SK-N-SH (cell line): ENCODE results near the gene PSPC1. TPM values are rescaled to one million over a fixed set of nuclear protein-coding genes. Genes with fewer than 3 reads are reported as not detected.

Experiments used
- CTCF ChIA-PET: fragments of 300-600, 350-600 bp; formaldehyde crosslinking; extraction: SDS; loops from one replicate; lab custom pipeline; 2021; lab: Yijun Ruan, JAX
- POLR2A ChIA-PET: fragments of 350-600 bp; sonication (Branson Sonifier 250); formaldehyde crosslinking; extraction: SDS; loops from one replicate; lab custom pipeline; 2020; ENCODE audit warnings: antibody characterized with exemption, inconsistent platforms; lab: Yijun Ruan, JAX
- DNase-seq: peaks from one replicate; pipeline ENCODE4 v3.0.0; 2012
- H2AFZ ChIP-seq: fragments of 200-600 bp; sonication (generic); 2 replicates; pipeline ENCODE4 v1.8.1; 2016; ENCODE audit warnings: antibody characterized with exemption, mild to moderate bottlenecking, low read depth
- H3F3A ChIP-seq: fragments of 200-600 bp; sonication (generic); replicated peaks from 2 replicates; pipeline ENCODE3; 2016; ENCODE audit warnings: antibody characterized with exemption, mild to moderate bottlenecking; ENCODE audit not compliant: insufficient read depth
- H3K27ac ChIP-seq, 2 experiments: fragments of 200-500 bp in 1 of 2; fragments of 200-600 bp in 1 of 2; sonication (Bioruptor generic) in 1 of 2; sonication (generic), shearing (Covaris generic) in 1 of 2; 2 replicates each; pipeline versions ENCODE4 v1.5.1 to v1.6.1; 2014 to 2016; ENCODE audit warnings: low read depth in 2 of 2, inconsistent platforms in 1 of 2, low read length in 1 of 2, mild to moderate bottlenecking in 1 of 2, mixed read lengths in 1 of 2
- H3K27me3 ChIP-seq: fragments of 200-600 bp; sonication (generic), shearing (Covaris generic); 2 replicates; pipeline ENCODE4 v1.6.1; 2016; ENCODE audit warnings: mixed run types; ENCODE audit not compliant: insufficient read depth
- H3K36me3 ChIP-seq, 2 experiments: fragments of 200-500 bp in 1 of 2; fragments of 200-600 bp in 1 of 2; sonication (Bioruptor generic) in 1 of 2; sonication (generic) in 1 of 2; replicated peaks in 1 of 2; 2 replicates each; pipeline versions ENCODE3 to v1.5.1; 2014 to 2016; ENCODE audit warnings: low read length in 1 of 2, mild to moderate bottlenecking in 1 of 2; ENCODE audit not compliant: insufficient read depth in 2 of 2, control insufficient read depth in 1 of 2
- H3K4me1 ChIP-seq, 2 experiments: fragments of 200-500 bp in 1 of 2; fragments of 200-600 bp in 1 of 2; sonication (Bioruptor generic) in 1 of 2; sonication (generic), shearing (Covaris generic) in 1 of 2; 2 replicates each; pipeline versions ENCODE4 v1.5.1 to v1.6.1; 2014 to 2016; ENCODE audit warnings: low read depth in 1 of 2, low read length in 1 of 2, mixed run types in 1 of 2; ENCODE audit not compliant: insufficient read depth in 2 of 2, control insufficient read depth in 1 of 2
- H3K4me2 ChIP-seq: fragments of 200-600 bp; sonication (generic), shearing (Covaris generic); 2 replicates; pipeline ENCODE4 v1.6.1; 2017; ENCODE audit warnings: mixed run types
- H3K4me3 ChIP-seq, 2 experiments: fragments of 200-500 bp in 1 of 2; fragments of 200-600 bp in 1 of 2; sonication (Bioruptor generic) in 1 of 2; sonication (generic), shearing (Covaris generic) in 1 of 2; 2 replicates each; pipeline versions ENCODE4 v1.5.1 to v1.8.1; 2014 to 2016; ENCODE audit warnings: low read depth in 2 of 2, inconsistent platforms in 1 of 2, low read length in 1 of 2, mild to moderate bottlenecking in 1 of 2, mixed read lengths in 1 of 2, moderate library complexity in 1 of 2
- H3K79me2 ChIP-seq: fragments of 200-600 bp; sonication (generic); 2 replicates; pipeline ENCODE4 v1.8.1; 2017; ENCODE audit warnings: mild to moderate bottlenecking; ENCODE audit not compliant: insufficient read depth
- H3K9ac ChIP-seq: fragments of 200-600 bp; sonication (generic); 2 replicates; pipeline ENCODE4 v1.6.1; 2017; ENCODE audit warnings: mixed run types
- H3K9me2 ChIP-seq: fragments of 200-600 bp; sonication (generic); 2 replicates; pipeline ENCODE4 v1.6.1; 2017; ENCODE audit warnings: mixed run types
- H3K9me3 ChIP-seq: fragments of 200-600 bp; sonication (generic); 2 replicates; pipeline ENCODE4 v1.6.1; 2017; ENCODE audit warnings: mixed run types, mild to moderate bottlenecking, moderate library complexity
- H4K20me1 ChIP-seq: fragments of 200-600 bp; sonication (generic); 2 replicates; pipeline ENCODE4 v1.6.1; 2017; ENCODE audit warnings: mild to moderate bottlenecking, mixed run types; ENCODE audit not compliant: insufficient read depth
- EZH2phosphoT487 ChIP-seq: fragments of 200-600 bp; sonication (generic); IDR thresholded peaks from 2 replicates; pipeline ENCODE4 v1.6.1; 2017; ENCODE audit warnings: low read depth, mixed run types, mild to moderate bottlenecking, antibody characterized with exemption, moderate library complexity, borderline replicate concordance
- FOSL2 ChIP-seq: IDR thresholded peaks from 2 replicates; pipeline ENCODE4 v1.4.0; 2012; ENCODE audit warnings: low read depth, mild to moderate bottlenecking, moderate library complexity, borderline replicate concordance
- GABPA ChIP-seq: IDR thresholded peaks from 2 replicates; pipeline ENCODE4 v1.4.0; 2012; ENCODE audit warnings: low read depth, mild to moderate bottlenecking
- MAX ChIP-seq: IDR thresholded peaks from 2 replicates; pipeline ENCODE4 v1.4.0; 2012; ENCODE audit warnings: low read depth
- MEF2A ChIP-seq: IDR thresholded peaks from 2 replicates; pipeline ENCODE4 v1.4.0; 2012; ENCODE audit warnings: low read depth, borderline replicate concordance
- NRF1 ChIP-seq: IDR thresholded peaks from 2 replicates; pipeline ENCODE4 v1.6.1; 2012; ENCODE audit warnings: low read depth, mild to moderate bottlenecking, low read length
- PBX3 ChIP-seq: IDR thresholded peaks from 2 replicates; pipeline ENCODE4; 2012
- RAD21 ChIP-seq: IDR thresholded peaks from 2 replicates; pipeline ENCODE4 v1.6.1; 2012; ENCODE audit warnings: mild to moderate bottlenecking, low read length
- SMC3 ChIP-seq: IDR thresholded peaks from 2 replicates; pipeline ENCODE4 v1.6.1; 2012; ENCODE audit warnings: low read depth, low read length, improper control_type of control experiment
- TAF1 ChIP-seq: IDR thresholded peaks from 2 replicates; pipeline ENCODE4 v1.6.1; 2012; ENCODE audit warnings: low read depth, mild to moderate bottlenecking, low read length, moderate library complexity, borderline replicate concordance
- TCF12 ChIP-seq: IDR thresholded peaks from 2 replicates; pipeline ENCODE4 v1.4.0; 2012
- TEAD4 ChIP-seq: IDR thresholded peaks from 2 replicates; pipeline ENCODE4 v1.4.0; 2012; ENCODE audit warnings: mild to moderate bottlenecking, borderline replicate concordance; ENCODE audit not compliant: insufficient read depth
- WGBS: methylation state at CpG from one replicate; pipeline ENCODE4 v1.1.6; 2017; ENCODE audit warnings: low lambda C conversion rate; 5-methylcytosine and 5-hydroxymethylcytosine counted together
- polyA plus RNA-seq, 3 experiments: library from polyadenylated mRNA; depleted of rRNA; stranded (reverse); fragments of >200 nt; gene quantifications; 2 replicates each; pipeline ENCODE4 v1.2.3, GENCODE V29; 2012

PSPC1 gene
- polyA plus RNA-seq, 1 of the 3 experiments (the other 2 are of a cell fraction) = 35.2 TPM

GRCh38 chr13:19772306-19772705, 10.4 kb downstream of the PSPC1 start:
- Histone ChIP-seq H3K4me3 (no peak overlapping the region), H3K27ac (no peak overlapping the region), H2AFZ (no peak overlapping the region), H3K36me3 (peaks cover 4 to 24% of the 10 kb centered on the region in 2 experiments), H3K9me3 (no peaks in the 10 kb centered on the region), H4K20me1 (peaks cover 75% of the 10 kb centered on the region), H3K79me2 (peaks cover 100% of the 10 kb centered on the region), H3F3A (no peaks in the 10 kb centered on the region), H3K9me2 (no peaks in the 10 kb centered on the region), H3K27me3 (no peaks in the 10 kb centered on the region), H3K4me2 (no peak overlapping the region), H3K9ac (no peak overlapping the region), H3K4me1 (no peaks in the 10 kb centered on the region)
- CTCF ChIA-PET = interaction anchor here (0.6 kb wide), 1 partner anchor 10 kb away, joined by 3 read pairs; the partner anchor contains the start of gene PSPC1
- DNase-seq = no peak
- WGBS = 96% methylated on average over 6 of the region's 6 CpGs
- POLR2A ChIA-PET = no interaction called here
- TF ChIP-seq FOSL2 (no peak), TAF1 (no peak), TEAD4 (no peak), RAD21 (no peak), EZH2phosphoT487 (no peak)

GRCh38 chr13:19769854-19770253, 12.9 kb downstream of the PSPC1 start:
- H3K27me3 ChIP-seq = no peaks in the 10 kb centered on the region
- ChIA-PET CTCF (no interaction called here), POLR2A (no interaction called here)
- H3F3A ChIP-seq = no peaks in the 10 kb centered on the region
- H3K4me2 ChIP-seq = no peak overlapping the region
- H3K4me3 ChIP-seq = no peak overlapping the region
- no peaks in the 10 kb centered on the region for H3K4me1 ChIP-seq
- H3K9me2 ChIP-seq = no peaks in the 10 kb centered on the region
- no peak overlapping the region for H3K9ac ChIP-seq
- WGBS = 89% methylated on average over 2 of the region's 2 CpGs
- H3K79me2 ChIP-seq = peaks cover 100% of the 10 kb centered on the region
- no peak overlapping the region for H2AFZ ChIP-seq
- H3K36me3 ChIP-seq = peaks cover 4 to 35% of the 10 kb centered on the region in 2 experiments
- H4K20me1 ChIP-seq = peaks cover 76% of the 10 kb centered on the region
- H3K27ac ChIP-seq = no peak overlapping the region
- no peak for DNase-seq
- H3K9me3 ChIP-seq = no peaks in the 10 kb centered on the region
- no peak for TF ChIP-seq EZH2phosphoT487
- TF ChIP-seq GABPA = no peak
- no peak for TF ChIP-seq NRF1
- TF ChIP-seq MAX = no peak
- no peak for TF ChIP-seq MEF2A
- TF ChIP-seq PBX3 = no peak
- no peak for TF ChIP-seq TAF1
- no peak for TF ChIP-seq TCF12
- no peak for TF ChIP-seq SMC3
